Lower leg skin (tissue), 4 donors: ENCODE measurements around the gene SREBF1. TPM values are rescaled to one million over a fixed set of nuclear protein-coding genes. Genes with fewer than 3 reads are reported as not detected.

Source experiments
- DNase-seq, 2 donors: peaks; one replicate each; pipeline ENCODE4 v3.0.0-alpha.2; 2019; ENCODE audit warnings: low spot score in 2 of 2
- H3K4me3 ChIP-seq: fragments of 200-600 bp; sonication (generic); 2 replicates; pipeline ENCODE4 v1.5.1; 2017; ENCODE audit warnings: mild to moderate bottlenecking, low read depth; ENCODE audit not compliant: poor library complexity, severe bottlenecking
- POLR2A ChIP-seq, 2 donors: fragments of 450-650 bp; IDR thresholded peaks; one replicate each; pipeline ENCODE4 v1.6.1; 2016 to 2017; ENCODE audit warnings: antibody characterized with exemption in 2 of 2, mild to moderate bottlenecking in 1 of 2, moderate library complexity in 1 of 2
- WGBS, 2 donors: methylation state at CpG; one replicate each; pipeline ENCODE4 v1.1.5; 2018; 5-methylcytosine and 5-hydroxymethylcytosine counted together
- intact Hi-C: fragments of 100-400 bp; cut with DNase I; formaldehyde crosslinking; loops from one replicate; pipeline ENCODE4 v1.15.0; 2023; ENCODE audit warnings: low total_unique reads
- total RNA-seq, 4 donors: library from RNA; depleted of rRNA; stranded (reverse); fragments of >200 nt; gene quantifications; one replicate each; pipeline ENCODE4 v1.1.0, GENCODE V29; 2016
- TF ChIP-seq, protein P1 (sequence below), 3 donors: fragments of 450-650 bp; IDR thresholded peaks; one replicate each; pipeline ENCODE4 v1.5.1; 2016; ENCODE audit warnings: antibody characterized with exemption in 3 of 3, mild to moderate bottlenecking in 3 of 3, moderate library complexity in 2 of 3

Gene SREBF1
- total RNA-seq, 4 donors from 2014 or later, result 54.3 to 146 (median 102) TPM

DNA sequence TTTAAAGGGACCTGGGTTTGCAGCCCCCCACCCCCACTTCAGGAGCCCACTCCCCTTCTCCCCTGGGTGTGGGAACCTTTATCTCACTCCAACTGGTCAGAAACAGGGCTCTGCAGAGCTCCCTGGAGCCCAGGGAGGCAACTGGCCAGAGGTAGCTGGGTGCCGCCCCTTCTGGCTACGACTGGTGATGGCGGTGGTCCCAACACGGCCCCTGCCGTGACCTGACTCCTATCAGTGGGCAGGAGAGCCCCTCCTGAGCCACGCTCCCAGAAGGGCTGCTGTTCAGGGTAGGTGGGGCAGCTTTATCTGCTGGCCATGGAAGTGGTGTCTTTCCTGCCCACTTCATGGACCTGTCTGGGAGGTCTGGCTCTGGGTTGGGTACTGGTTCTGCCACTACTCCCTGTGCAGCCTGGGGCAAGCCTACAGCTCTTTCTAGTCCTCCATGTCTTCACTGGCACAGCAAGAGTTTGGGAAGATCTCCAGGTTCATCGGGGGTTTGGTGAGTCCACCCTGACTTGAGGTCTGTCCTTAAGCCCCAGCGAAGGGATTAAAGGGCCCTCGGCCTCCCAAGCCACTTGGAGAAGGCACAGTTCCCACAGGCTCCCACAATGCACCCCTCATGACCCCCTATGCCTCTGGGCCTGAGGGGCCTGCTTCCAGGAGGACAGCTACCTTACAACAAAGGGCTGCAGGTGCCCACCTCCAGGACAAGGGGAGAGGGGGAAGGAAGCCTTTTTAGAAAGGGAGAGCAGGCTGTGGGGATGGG, 5.5 kb upstream of the SREBF1 start:
- TF ChIP-seq, protein P1, sequence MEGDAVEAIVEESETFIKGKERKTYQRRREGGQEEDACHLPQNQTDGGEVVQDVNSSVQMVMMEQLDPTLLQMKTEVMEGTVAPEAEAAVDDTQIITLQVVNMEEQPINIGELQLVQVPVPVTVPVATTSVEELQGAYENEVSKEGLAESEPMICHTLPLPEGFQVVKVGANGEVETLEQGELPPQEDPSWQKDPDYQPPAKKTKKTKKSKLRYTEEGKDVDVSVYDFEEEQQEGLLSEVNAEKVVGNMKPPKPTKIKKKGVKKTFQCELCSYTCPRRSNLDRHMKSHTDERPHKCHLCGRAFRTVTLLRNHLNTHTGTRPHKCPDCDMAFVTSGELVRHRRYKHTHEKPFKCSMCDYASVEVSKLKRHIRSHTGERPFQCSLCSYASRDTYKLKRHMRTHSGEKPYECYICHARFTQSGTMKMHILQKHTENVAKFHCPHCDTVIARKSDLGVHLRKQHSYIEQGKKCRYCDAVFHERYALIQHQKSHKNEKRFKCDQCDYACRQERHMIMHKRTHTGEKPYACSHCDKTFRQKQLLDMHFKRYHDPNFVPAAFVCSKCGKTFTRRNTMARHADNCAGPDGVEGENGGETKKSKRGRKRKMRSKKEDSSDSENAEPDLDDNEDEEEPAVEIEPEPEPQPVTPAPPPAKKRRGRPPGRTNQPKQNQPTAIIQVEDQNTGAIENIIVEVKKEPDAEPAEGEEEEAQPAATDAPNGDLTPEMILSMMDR (IDR thresholded peaks at IDR 0.05), result no peak
- TF ChIP-seq POLR2A (IDR thresholded peaks at IDR 0.05), result no peak
- no peak overlapping the region for H3K4me3 ChIP-seq
- no peak for DNase-seq
- 40 to 51% methylated on average over 1 to 9 of the region's 9 CpGs for WGBS, 2 donors
- intact Hi-C loops, result no loop called here

DNA sequence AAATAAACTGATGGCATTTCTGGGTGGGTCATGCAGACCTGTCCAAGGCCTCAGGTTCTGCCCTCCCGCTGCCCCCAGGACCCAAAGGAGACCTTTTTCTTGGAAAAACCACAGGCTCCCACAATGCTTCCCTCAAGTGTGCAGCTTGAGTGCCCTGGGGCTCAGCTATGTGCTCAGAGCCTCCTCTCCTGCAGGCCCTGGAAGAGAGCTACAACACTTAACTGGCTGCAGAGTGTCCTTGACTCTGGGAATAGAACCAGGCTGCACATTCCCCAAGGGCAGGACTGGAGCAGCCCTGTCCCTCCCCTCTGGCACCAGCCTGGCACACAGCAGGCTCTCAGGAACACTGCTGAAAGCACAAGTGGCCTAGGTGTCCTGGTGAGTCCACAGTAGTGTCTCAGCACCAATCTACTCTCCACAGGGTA, 4.8 kb upstream of the SREBF1 start:
- no peak for DNase-seq
- H3K4me3 ChIP-seq, result no peak overlapping the region
- intact Hi-C loops, result no loop called here
- 50 to 86% methylated on average over 1 of the region's 1 CpG for WGBS, 2 donors
- TF ChIP-seq, protein P1 (IDR thresholded peaks at IDR 0.05), result no peak
- no peak for TF ChIP-seq POLR2A (IDR thresholded peaks at IDR 0.05)

DNA sequence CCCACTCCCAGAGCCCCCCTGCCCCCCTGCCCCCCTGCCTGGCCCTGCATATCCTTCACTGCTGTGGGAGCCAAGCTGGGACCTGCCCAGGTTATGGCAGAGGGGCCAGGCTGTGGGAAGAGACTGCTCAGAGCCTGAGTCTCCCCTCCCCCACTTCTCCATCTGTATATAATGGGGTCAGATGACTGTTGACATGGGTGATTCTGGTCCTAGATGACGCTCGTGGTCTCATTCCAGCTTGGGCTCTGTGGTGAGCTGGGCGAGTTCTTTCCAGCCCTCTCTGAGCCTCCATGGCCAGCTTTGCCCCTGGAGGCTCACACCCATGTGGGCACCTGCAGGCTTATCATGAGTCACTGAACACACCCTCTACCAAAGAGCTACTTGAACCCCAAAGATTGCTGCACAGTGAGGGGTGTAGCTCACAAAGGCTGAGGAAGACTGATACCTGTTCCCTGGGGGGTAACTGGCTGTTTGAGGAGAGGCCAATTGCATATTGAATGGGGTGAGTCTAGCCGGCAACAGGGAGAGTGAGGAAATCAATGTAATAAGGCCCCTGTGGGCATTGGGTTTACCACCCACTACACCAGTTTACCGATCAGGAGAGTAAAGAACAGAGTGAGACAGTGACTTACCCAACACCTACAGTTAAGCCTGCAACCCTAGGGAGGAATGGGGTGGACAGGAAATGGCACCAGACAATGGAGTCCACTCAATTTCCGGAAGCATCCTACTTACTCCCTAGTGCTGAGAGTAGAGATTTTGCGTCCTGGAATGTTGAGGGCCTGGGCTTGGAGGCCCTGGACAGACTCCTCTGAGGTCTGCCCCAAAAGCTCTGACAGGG, 4.2 kb upstream of the SREBF1 start:
- no peak for DNase-seq
- intact Hi-C loops, result no loop called here
- WGBS, 2 donors, result 24 to 31% methylated on average over 4 to 6 of the region's 7 CpGs
- TF ChIP-seq, protein P1 (IDR thresholded peaks at IDR 0.05), result no peak
- TF ChIP-seq POLR2A (IDR thresholded peaks at IDR 0.05), result no peak
- H3K4me3 ChIP-seq, result no peak overlapping the region

GRCh38 chr17:17839791-17840707, 3.3 kb upstream of the SREBF1 start:
- intact Hi-C loops, result no loop called here
- 6% methylated on average over 18 to 25 of the region's 71 CpGs for WGBS, 2 donors
- DNase-seq, result peak; percentile 83 to 97
- H3K4me3 ChIP-seq, result no peak overlapping the region
- peak in 1 of 2 donors; percentile 49 for TF ChIP-seq POLR2A (IDR thresholded peaks at IDR 0.05)
- TF ChIP-seq, protein P1 (IDR thresholded peaks at IDR 0.05), result no peak
